ENCODE measurements around the gene APOBEC4.
"Not testable (repeated sequence)": the region's sequence is repeated elsewhere in the genome, so short reads cannot be mapped to it uniquely, and the experiment has no call there.

APOBEC4 gene

GRCh38 chr1:183652547-183653461 lies at the start of gene APOBEC4:
TSS of gene APOBEC4 (minus strand) at chr1:183653316. CDS start at chr1:183648781, 4,535 bp downstream.
- no peak for DNase-seq

GRCh38 chr1:183702813-183703198 lies 49.7 kb upstream of the APOBEC4 start:
- DNase-seq = no peak

GRCh38 chr1:183702087-183702812 lies 49.1 kb upstream of the APOBEC4 start:
- no peak for DNase-seq

- no peak for DNase-seq
Observed at GRCh38 chr1:183699616-183700160, 46.6 kb upstream of the APOBEC4 start.

GRCh38 chr1:183697814-183698590 lies 44.9 kb upstream of the APOBEC4 start:
- DNase-seq = no peak

GRCh38 chr1:183696981-183697380 lies 43.9 kb upstream of the APOBEC4 start:
- DNase-seq = no peak

GRCh38 chr1:183694755-183695154 lies 41.6 kb upstream of the APOBEC4 start:
- DNase-seq = no peak

GRCh38 chr1:183694066-183694465 lies 41.0 kb upstream of the APOBEC4 start:
- no peak for DNase-seq

- DNase-seq = no peak
Observed at GRCh38 chr1:183693521-183693920, 40.4 kb upstream of the APOBEC4 start.

GRCh38 chr1:183689762-183690204 lies 36.7 kb upstream of the APOBEC4 start:
- no peak for DNase-seq

GRCh38 chr1:183688341-183689060 lies 35.4 kb upstream of the APOBEC4 start:
- DNase-seq = no peak

- DNase-seq = no peak
Observed at GRCh38 chr1:183687546-183688304, 34.6 kb upstream of the APOBEC4 start.

- no peak for DNase-seq
Observed at GRCh38 chr1:183686229-183686628, 33.1 kb upstream of the APOBEC4 start.

- DNase-seq = peak in 1 of 2 donors; percentile 33
Observed at GRCh38 chr1:183685112-183685713, 32.1 kb upstream of the APOBEC4 start.

GRCh38 chr1:183679363-183679762 lies 26.2 kb upstream of the APOBEC4 start:
- DNase-seq = not testable (repeated sequence)

- DNase-seq = no peak
Observed at GRCh38 chr1:183678819-183679218, 25.7 kb upstream of the APOBEC4 start.

GRCh38 chr1:183676586-183677189 lies 23.6 kb upstream of the APOBEC4 start:
- DNase-seq = no peak

GRCh38 chr1:183675883-183676585 lies 22.9 kb upstream of the APOBEC4 start:
- DNase-seq = no peak

GRCh38 chr1:183675381-183675780 lies 22.3 kb upstream of the APOBEC4 start:
- no peak for DNase-seq

GRCh38 chr1:183674886-183675285 lies 21.8 kb upstream of the APOBEC4 start:
- DNase-seq = no peak
